Lung microvascular endothelial cell (primary cell): ENCODE data around the gene CALHM2. TPM values are rescaled to one million over a fixed set of nuclear protein-coding genes. Genes with fewer than 3 reads are reported as not detected.

Source experiments
- DNase-seq, 2 donors: peaks; one replicate each; pipeline versions ENCODE4 v3.0.0 to v3.0.0-alpha.2; 2010; ENCODE audit warnings: low read depth in 2 of 2
- total RNA-seq: library from RNA; depleted of rRNA; stranded (reverse); fragments of >200 nt; gene quantifications from 2 replicates; pipeline ENCODE4 v1.2.1, GENCODE V29; 2014

CALHM2 gene
- total RNA-seq, 1 donor from 2014 or later: 9.1 TPM

GRCh38 chr10:103476046-103476768 is 24.0 kb upstream of the CALHM2 start:
- no peak for DNase-seq

DNA sequence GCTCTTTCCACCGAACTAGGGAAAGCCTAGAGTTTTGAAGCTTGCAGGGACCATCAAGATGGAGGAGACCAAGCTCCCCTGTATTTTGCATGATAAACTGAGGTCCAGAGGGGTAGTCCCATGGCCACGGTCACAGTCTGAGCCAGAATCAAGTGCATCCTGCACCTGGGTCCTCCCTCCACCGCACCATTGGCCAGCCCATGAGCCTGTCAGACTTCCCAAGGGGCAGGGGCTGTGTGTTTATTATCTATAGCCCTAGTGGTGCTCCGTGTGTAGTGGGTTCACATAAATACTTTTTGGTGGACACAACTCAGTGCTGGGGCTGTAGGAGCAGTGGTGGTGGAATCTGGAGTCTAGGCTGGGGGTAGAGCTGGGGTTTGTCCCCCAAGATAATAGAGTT is 23.3 kb upstream of the CALHM2 start:
- no peak for DNase-seq

GRCh38 chr10:103474077-103474476 is 21.9 kb upstream of the CALHM2 start:
- no peak for DNase-seq

DNA sequence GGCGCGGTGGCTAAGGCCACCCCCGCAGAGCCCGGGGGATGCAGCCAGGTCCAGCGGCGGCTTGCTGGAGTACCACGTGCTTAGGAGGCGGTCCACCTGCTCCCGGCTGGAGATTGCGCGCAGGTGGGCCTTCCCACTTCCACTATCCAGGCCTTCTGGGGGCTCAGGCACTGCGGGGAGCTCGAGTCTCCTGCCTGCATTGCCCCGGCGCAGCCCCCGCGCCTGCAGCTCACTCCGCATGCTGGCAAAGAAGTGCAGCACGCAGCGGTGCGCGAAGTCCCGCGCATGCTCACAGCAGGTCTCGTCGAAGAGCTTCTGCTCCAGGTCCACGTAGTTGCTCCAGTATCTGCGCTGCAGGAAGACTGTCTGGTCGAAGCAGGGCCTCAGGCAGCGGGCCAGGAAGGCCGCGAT is 21.1 kb upstream of the CALHM2 start:
- no peak for DNase-seq

GRCh38 chr10:103472005-103472404 is 19.8 kb upstream of the CALHM2 start:
- no peak for DNase-seq

DNA sequence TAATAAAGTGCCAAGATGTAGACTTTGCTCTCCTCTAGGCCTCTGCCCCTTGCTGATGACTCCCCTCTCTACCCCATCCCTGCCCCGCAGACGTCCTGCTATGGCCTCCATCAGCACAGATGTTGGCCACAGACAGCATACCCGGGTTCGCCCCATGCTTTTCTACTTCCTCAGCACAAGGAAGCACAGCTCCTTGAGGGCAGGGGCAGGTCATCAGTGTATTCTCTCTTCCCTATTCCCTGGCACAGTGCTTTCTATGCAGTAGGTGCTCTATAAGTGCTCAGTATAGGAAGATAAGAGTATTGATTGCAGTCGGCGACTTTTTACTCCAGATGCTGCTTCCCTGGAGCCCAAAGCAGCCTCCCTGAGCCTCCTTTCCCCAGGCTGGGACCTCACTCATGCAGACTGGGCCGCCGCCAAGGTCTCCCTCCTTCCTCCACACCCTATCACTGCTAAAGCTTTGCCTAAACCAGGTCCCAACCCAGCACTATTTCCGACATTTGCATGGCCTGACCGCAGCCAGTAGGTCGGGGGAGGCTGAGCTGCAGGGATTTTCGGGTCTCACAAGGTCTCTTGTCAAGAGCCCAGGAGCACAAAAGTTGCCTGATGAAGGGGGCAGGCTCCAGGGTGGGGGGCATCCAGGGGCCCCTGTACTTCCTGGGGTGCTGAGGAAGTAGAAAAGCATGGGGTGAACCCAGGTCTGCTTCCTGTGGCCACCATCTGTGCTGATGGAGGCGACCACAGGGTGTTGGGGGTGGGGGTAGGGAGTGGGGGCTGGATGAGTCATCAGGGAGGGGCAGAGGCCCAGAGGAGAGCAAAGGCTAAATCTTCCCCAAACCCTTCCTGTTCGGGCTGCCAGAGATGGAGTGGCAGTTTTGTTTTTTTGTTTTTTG is 18.8 kb upstream of the CALHM2 start:
- DNase-seq: no peak

- DNase-seq: no peak
These were observed 17.0 kb upstream of the CALHM2 start for GRCh38 chr10:103469201-103469600.

- DNase-seq: no peak
These were observed 15.2 kb upstream of the CALHM2 start for GRCh38 chr10:103467406-103467805.

DNA sequence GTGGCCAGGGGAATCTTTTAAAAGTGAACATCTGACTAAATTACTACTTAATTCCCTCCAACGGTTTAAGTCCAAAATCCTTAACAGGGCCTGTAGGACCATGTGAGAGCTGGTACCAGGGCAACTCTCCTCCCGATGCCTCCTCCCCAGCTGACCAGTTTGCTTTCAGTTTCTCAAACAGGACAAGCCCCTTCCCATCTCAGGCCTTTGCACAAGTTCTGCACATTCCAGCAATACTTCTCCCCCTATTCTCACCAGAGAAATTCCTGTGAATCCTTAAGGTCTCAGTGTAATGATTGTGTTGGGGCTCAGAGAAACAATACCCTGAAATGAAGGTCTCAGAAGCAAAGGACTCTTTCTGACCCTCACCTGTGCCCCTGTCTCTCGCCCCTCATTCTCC is 14.6 kb upstream of the CALHM2 start:
- DNase-seq: no peak

- DNase-seq: no peak
These were observed 13.4 kb upstream of the CALHM2 start for GRCh38 chr10:103465411-103466179.

DNA sequence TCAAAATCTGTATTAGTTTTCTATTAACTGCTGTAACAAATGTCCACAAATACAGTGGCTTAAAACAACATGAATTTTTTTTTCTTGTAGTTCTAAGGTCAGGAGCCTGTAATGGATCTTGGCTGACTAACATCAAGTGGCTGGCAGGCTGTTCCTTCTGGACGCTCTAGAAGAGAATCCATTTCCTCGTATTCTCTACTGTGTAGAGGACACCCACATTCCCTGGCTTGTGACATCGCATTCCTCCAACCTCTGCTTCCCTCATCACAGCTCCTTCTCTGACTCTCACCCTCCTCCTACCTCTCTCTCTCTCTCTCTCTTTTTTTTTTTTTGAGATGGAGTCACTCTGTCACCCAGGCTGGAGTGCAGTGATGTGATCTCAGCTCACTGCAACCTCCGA is 11.3 kb upstream of the CALHM2 start:
- DNase-seq: no peak

- DNase-seq: no peak
These were observed 7.4 kb upstream of the CALHM2 start for GRCh38 chr10:103459615-103460014.

GRCh38 chr10:103458720-103459119 is 6.5 kb upstream of the CALHM2 start, which contains the start of gene CALHM1:
Gene CALHM1 (minus strand): TSS chr10:103458900. CDS start chr10:103458751, 149 bp downstream.
- no peak for DNase-seq

DNA sequence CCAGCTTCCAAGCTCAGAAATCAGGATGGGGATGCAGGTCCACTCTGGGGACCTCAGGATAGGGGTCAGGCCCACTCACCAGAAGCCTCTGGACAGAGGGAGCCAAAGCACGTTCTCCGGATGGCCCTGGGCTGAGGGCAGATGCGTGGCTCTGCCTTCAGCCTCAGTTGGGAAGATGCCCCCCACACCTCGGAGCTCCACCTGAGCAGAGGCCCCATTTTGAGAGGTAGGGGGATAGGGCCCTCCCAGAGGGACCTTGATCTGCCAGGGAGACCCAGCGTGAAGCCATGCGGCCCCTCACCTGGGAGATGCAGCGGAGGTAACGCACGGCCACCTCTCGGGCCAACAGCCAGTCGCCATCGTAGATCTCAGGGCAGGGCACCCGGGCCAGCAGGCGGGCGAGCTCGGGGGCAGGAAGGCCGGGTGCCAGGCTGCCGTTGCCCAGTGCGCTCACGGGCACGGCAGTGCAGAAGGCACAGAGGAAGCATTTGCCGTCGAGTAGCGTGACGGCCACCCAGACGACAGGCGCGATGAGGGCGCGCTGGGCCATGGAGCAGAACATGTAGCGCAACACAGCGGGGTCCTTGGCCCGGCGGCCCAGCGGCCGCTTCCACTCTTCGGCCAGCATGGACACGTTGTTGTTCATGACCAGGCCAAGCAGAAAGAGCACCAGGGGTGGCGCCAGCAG is 5.9 kb upstream of the CALHM2 start:
- DNase-seq: no peak

GRCh38 chr10:103457176-103457712 is 5.1 kb upstream of the CALHM2 start:
- no peak for DNase-seq

GRCh38 chr10:103456074-103456660 is 4.0 kb upstream of the CALHM2 start:
- DNase-seq: no peak

DNA sequence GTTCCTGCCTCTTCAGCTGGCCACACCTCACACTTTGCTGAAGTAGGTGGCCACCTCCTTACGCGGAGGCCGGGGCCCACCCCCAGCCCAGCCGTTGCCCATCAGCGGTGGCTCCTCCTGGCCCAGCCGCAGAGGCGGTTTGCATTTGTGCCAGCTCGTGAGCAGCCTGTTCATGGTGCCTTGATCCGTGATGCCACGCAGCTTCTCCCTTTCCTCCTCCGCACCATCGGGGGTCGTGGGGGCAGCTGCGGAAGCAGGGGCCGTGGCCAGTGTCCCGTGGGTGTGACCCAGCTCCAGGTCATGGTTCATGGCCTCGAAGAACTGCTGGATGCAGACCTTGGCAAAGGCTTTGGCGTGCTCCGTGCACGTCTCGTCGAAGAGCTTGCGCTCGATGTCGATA is 3.1 kb upstream of the CALHM2 start:
- no peak for DNase-seq

DNA sequence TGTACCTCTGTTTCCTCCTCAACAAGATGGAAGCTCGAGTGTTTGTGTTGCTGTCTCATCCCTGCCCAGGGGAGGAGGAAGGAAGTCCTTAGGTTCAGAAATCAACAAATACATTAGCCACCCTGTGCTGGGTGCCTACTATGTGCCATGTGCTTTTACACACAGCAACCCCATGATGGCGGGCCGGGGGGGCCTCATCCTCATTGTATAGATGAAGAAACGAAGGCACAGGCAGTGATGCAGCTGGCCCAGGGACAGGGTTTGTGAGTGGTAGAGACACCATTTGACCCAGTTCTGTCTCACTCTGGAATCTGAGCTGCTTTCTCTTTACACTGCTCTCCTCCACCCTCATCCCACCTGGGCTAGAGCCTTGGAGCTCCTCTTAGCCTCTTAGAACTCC is 1.9 kb upstream of the CALHM2 start:
- DNase-seq: no peak

- DNase-seq: no peak
These were observed 498 bp upstream of the CALHM2 start for GRCh38 chr10:103452506-103453230.
